ENCODE results near the gene DNASE2B. TPM values are rescaled to one million over a fixed set of nuclear protein-coding genes. Genes with fewer than 3 reads are reported as not detected.
A peak's percentile ranks its signal among the peaks of the same experiment; 100 is the strongest.

DNASE2B gene
- total RNA-seq, 1 experiment from 2014 or later, result not detected

DNA sequence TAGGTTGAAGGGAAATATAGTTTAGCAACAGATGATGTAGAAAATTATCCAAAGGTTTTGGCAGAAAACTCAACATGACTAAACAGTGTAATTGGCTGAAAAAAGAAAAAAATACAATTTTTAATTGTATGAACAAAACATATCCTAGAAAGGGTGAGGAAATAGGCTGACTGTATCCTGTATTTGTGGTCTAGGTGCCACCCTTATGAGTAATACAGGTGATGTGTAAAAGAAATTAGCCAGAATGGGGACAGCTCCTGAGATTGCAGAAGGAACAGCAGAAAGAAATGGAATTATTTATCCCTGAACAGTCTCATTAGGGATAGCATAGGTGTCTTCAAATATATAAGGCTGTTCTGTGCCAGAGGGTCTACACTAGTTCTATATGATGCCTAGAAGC is 24.6 kb downstream of the DNASE2B start:
- H3K27ac ChIP-seq (ENCODE audit: low read length), result no peak overlapping the region
- no peaks in the 10 kb centered on the region for H3K9me2 ChIP-seq (replicated peaks; ENCODE audit: low read length)
- H3K4me3 ChIP-seq (ENCODE audit: low read length), result no peak overlapping the region
- no peaks in the 10 kb centered on the region for H3K9me3 ChIP-seq (ENCODE audit: low read length)
- BruUV-seq (replicated peaks), result no TSS peak
- no peak overlapping the region for H3K4me2 ChIP-seq (ENCODE audit: low read length)
- H3K36me3 ChIP-seq (ENCODE audit: low read depth, low read length), result no peaks in the 10 kb centered on the region
- H3K9ac ChIP-seq (ENCODE audit: low read length), result no peak overlapping the region
- TF ChIP-seq EZH2 (IDR thresholded peaks at IDR 0.05; ENCODE audit: low read length, unreplicated experiment), result no peak
- no peak for TF ChIP-seq EZH2phosphoT487 (IDR thresholded peaks at IDR 0.05; ENCODE audit: borderline replicate concordance, low read length)
- TF ChIP-seq CTCF (conservative IDR thresholded peaks at IDR 0.05; ENCODE audit: low read depth, low read length), result no peak
- ChIA-PET CTCF (no interaction called here), POLR2A (ENCODE audit: unreplicated experiment) (no interaction called here)
- H3K4me1 ChIP-seq (ENCODE audit: insufficient read depth, low read length), result peaks cover 22% of the 10 kb centered on the region
- no peaks in the 10 kb centered on the region for H4K20me1 ChIP-seq (ENCODE audit: low read length)
- H3F3A ChIP-seq (ENCODE audit: low read length, unreplicated experiment), result no peaks in the 10 kb centered on the region
- intact Hi-C loops (cut with micrococcal nuclease), result no loop called here
- no peaks in the 10 kb centered on the region for H3K27me3 ChIP-seq (ENCODE audit: low read length)
- H2AFZ ChIP-seq (ENCODE audit: low read length), result no peak overlapping the region
- no peaks in the 10 kb centered on the region for H3K79me2 ChIP-seq (ENCODE audit: low read length)
- ATAC-seq (peak; percentile 82), DNase-seq (peak; percentile 63)

GRCh38 chr1:84424513-84425149 is 26.3 kb downstream of the DNASE2B start:
- no peaks in the 10 kb centered on the region for H3K36me3 ChIP-seq (ENCODE audit: low read depth, low read length)
- H3K27ac ChIP-seq (ENCODE audit: low read length), result no peak overlapping the region
- intact Hi-C loops (cut with micrococcal nuclease), result no loop called here
- no peaks in the 10 kb centered on the region for H3K79me2 ChIP-seq (ENCODE audit: low read length)
- DNase-seq (no peak), ATAC-seq (no peak)
- H3K9me3 ChIP-seq (ENCODE audit: low read length), result no peaks in the 10 kb centered on the region
- no peaks in the 10 kb centered on the region for H3K9me2 ChIP-seq (replicated peaks; ENCODE audit: low read length)
- H3F3A ChIP-seq (ENCODE audit: low read length, unreplicated experiment), result no peaks in the 10 kb centered on the region
- H3K4me2 ChIP-seq (ENCODE audit: low read length), result no peak overlapping the region
- H3K27me3 ChIP-seq (ENCODE audit: low read length), result no peaks in the 10 kb centered on the region
- no peaks in the 10 kb centered on the region for H4K20me1 ChIP-seq (ENCODE audit: low read length)
- no peak overlapping the region for H3K4me3 ChIP-seq (ENCODE audit: low read length)
- H3K9ac ChIP-seq (ENCODE audit: low read length), result no peak overlapping the region
- POLR2A ChIA-PET (ENCODE audit: unreplicated experiment), result no interaction called here
- no peak overlapping the region for H2AFZ ChIP-seq (ENCODE audit: low read length)
- no TSS peak for BruUV-seq (replicated peaks)
- CTCF ChIA-PET, result interaction anchor here (0.7 kb wide), 1 partner anchor 281 kb away, joined by 3 read pairs; no protein-coding TSS in a partner anchor
- TF ChIP-seq EZH2 (IDR thresholded peaks at IDR 0.05; ENCODE audit: low read length, unreplicated experiment) (no peak), CTCF (conservative IDR thresholded peaks at IDR 0.05; ENCODE audit: low read depth, low read length) (no peak), EZH2phosphoT487 (IDR thresholded peaks at IDR 0.05; ENCODE audit: borderline replicate concordance, low read length) (no peak)
- peaks cover 22% of the 10 kb centered on the region for H3K4me1 ChIP-seq (ENCODE audit: insufficient read depth, low read length)

GRCh38 chr1:84425150-84425896 is 27.0 kb downstream of the DNASE2B start:
- no peaks in the 10 kb centered on the region for H4K20me1 ChIP-seq (ENCODE audit: low read length)
- no peak overlapping the region for H3K4me2 ChIP-seq (ENCODE audit: low read length)
- H3K9me3 ChIP-seq (ENCODE audit: low read length), result no peaks in the 10 kb centered on the region
- H3K27ac ChIP-seq (ENCODE audit: low read length), result no peak overlapping the region
- H3K4me1 ChIP-seq (ENCODE audit: insufficient read depth, low read length), result peaks cover 22% of the 10 kb centered on the region
- no peak overlapping the region for H3K4me3 ChIP-seq (ENCODE audit: low read length)
- intact Hi-C loops (cut with micrococcal nuclease), result no loop called here
- H3K36me3 ChIP-seq (ENCODE audit: low read depth, low read length), result no peaks in the 10 kb centered on the region
- no peaks in the 10 kb centered on the region for H3K9me2 ChIP-seq (replicated peaks; ENCODE audit: low read length)
- ChIA-PET POLR2A (ENCODE audit: unreplicated experiment) (no interaction called here), CTCF (no interaction called here)
- H3K79me2 ChIP-seq (ENCODE audit: low read length), result no peaks in the 10 kb centered on the region
- H2AFZ ChIP-seq (ENCODE audit: low read length), result no peak overlapping the region
- no peak overlapping the region for H3K9ac ChIP-seq (ENCODE audit: low read length)
- H3F3A ChIP-seq (ENCODE audit: low read length, unreplicated experiment), result no peaks in the 10 kb centered on the region
- BruUV-seq (replicated peaks), result no TSS peak
- no peaks in the 10 kb centered on the region for H3K27me3 ChIP-seq (ENCODE audit: low read length)
- no peak for TF ChIP-seq EZH2 (IDR thresholded peaks at IDR 0.05; ENCODE audit: low read length, unreplicated experiment)
- no peak for TF ChIP-seq EZH2phosphoT487 (IDR thresholded peaks at IDR 0.05; ENCODE audit: borderline replicate concordance, low read length)
- TF ChIP-seq CTCF (conservative IDR thresholded peaks at IDR 0.05; ENCODE audit: low read depth, low read length), result no peak
- ATAC-seq (no peak), DNase-seq (no peak)
